Right ventricle myocardium superior (tissue), 1 donor: ENCODE measurements around the gene HOXC13. TPM values are rescaled to one million over a fixed set of nuclear protein-coding genes. Genes with fewer than 3 reads are reported as not detected.

ENCODE experiments used
- ATAC-seq: fragments of 200-7000 bp; cut with Tn5 transposase; one replicate; pipeline ENCODE4 v1.9.1; 2020; ENCODE audit warnings: mild to moderate bottlenecking; ENCODE audit not compliant: poor library complexity
- DNase-seq: peaks from one replicate; pipeline ENCODE4 v3.0.0-alpha.2; 2020
- intact Hi-C: fragments of 100-400 bp; cut with DNase I; formaldehyde crosslinking; loops from one replicate; pipeline ENCODE4 v1.11.2; 2022
- total RNA-seq: library from RNA; stranded (reverse); fragmentation: NEBNext Ultra II Directional; extraction: Animal tissue kit (Norgen Biotek cat#: 25700); gene quantifications from one replicate; pipeline ENCODE4 v1.2.1, GENCODE V29; 2021
- donor health status: DM: no; HTN: yes; CAD: no; lungs with severe emphysema.

HOXC13 gene
- total RNA-seq, 1 donor from 2014 or later: not detected

- DNase-seq (no peak), ATAC-seq (no peak)
- intact Hi-C loops: no loop called here
These were observed 26.9 kb downstream of the HOXC13 start for GRCh38 chr12:53965281-53966084.

GRCh38 chr12:53966085-53966384, 27.4 kb downstream of the HOXC13 start:
- no peak for DNase-seq
- intact Hi-C loops: no loop called here
- ATAC-seq: no peak

GRCh38 chr12:53966385-53967133, 27.9 kb downstream of the HOXC13 start:
- ATAC-seq (no peak), DNase-seq (no peak)
- intact Hi-C loops: no loop called here

- no peak for ATAC-seq
- intact Hi-C loops: no loop called here
- no peak for DNase-seq
These were observed 28.8 kb downstream of the HOXC13 start for GRCh38 chr12:53967421-53967925.

GRCh38 chr12:53968214-53969127, 29.8 kb downstream of the HOXC13 start:
- no peak for DNase-seq
- intact Hi-C loops: no loop called here
- ATAC-seq: no peak

- intact Hi-C loops: no loop called here
- DNase-seq (no peak), ATAC-seq (no peak)
These were observed 31.1 kb downstream of the HOXC13 start for GRCh38 chr12:53969588-53970259.

- DNase-seq (no peak), ATAC-seq (no peak)
- intact Hi-C loops: no loop called here
These were observed 31.8 kb downstream of the HOXC13 start for GRCh38 chr12:53970451-53970850.

GRCh38 chr12:53971129-53971528, 32.5 kb downstream of the HOXC13 start:
- intact Hi-C loops: no loop called here
- ATAC-seq (no peak), DNase-seq (no peak)

GRCh38 chr12:53971686-53972085, 33.1 kb downstream of the HOXC13 start:
- intact Hi-C loops: no loop called here
- no peak for ATAC-seq
- no peak for DNase-seq

- DNase-seq (no peak), ATAC-seq (no peak)
- intact Hi-C loops: no loop called here
These were observed 33.6 kb downstream of the HOXC13 start for GRCh38 chr12:53972152-53972702.

- intact Hi-C loops: no loop called here
- DNase-seq: no peak
- ATAC-seq: no peak
These were observed 34.1 kb downstream of the HOXC13 start, which contains the start of gene HOXC11 for GRCh38 chr12:53972722-53973235. HOXC11 (plus strand) TSS chr12:53973126; CDS start chr12:53973242, 116 bp downstream.

GRCh38 chr12:53973236-53974042, 34.8 kb downstream of the HOXC13 start:
- intact Hi-C loops: no loop called here
- ATAC-seq (no peak), DNase-seq (no peak)

- intact Hi-C loops: no loop called here
- DNase-seq: no peak
These were observed 35.7 kb downstream of the HOXC13 start, which contains the start of gene HOTAIR for GRCh38 chr12:53974084-53975063. HOTAIR (minus strand) TSS chr12:53974954.

GRCh38 chr12:53975064-53975471, 36.4 kb downstream of the HOXC13 start:
- DNase-seq: no peak
- intact Hi-C loops: no loop called here
- ATAC-seq: no peak

More at GRCh38 chr12:53974084-53975063, 35.7 kb downstream of the HOXC13 start, which contains the start of gene HOTAIR:
- ATAC-seq: no peak

- intact Hi-C loops: no loop called here
- DNase-seq (no peak), ATAC-seq (no peak)
These were observed 37.0 kb downstream of the HOXC13 start for GRCh38 chr12:53975479-53976152.
